OCI-M1 (cell line): ENCODE measurements around the gene ATP6V0A4.
"Not testable (repeated sequence)": the region's sequence is repeated elsewhere in the genome, so short reads cannot be mapped to it uniquely, and the experiment has no call there.

Source experiments
- DNase-seq: peaks from one replicate; lab custom pipeline; 2025; lab: John Stamatoyannopoulos, UW

Gene ATP6V0A4

GRCh38 chr7:138802706-138803105 is 4.7 kb upstream of the ATP6V0A4 start:
- DNase-seq: no peak

GRCh38 chr7:138801256-138801655 is 3.3 kb upstream of the ATP6V0A4 start:
- no peak for DNase-seq

GRCh38 chr7:138799336-138800000 is 1.5 kb upstream of the ATP6V0A4 start:
- no peak for DNase-seq

- no peak for DNase-seq
These were observed 840 bp upstream of the ATP6V0A4 start for GRCh38 chr7:138798836-138799235.

- DNase-seq: not testable (repeated sequence)
These were observed 950 bp downstream of the ATP6V0A4 start for GRCh38 chr7:138797046-138797445.

GRCh38 chr7:138796038-138796615 is 1.9 kb downstream of the ATP6V0A4 start:
- DNase-seq: no peak

GRCh38 chr7:138785587-138786437 is 12.2 kb downstream of the ATP6V0A4 start:
- no peak for DNase-seq

- DNase-seq: no peak
These were observed 13.3 kb downstream of the ATP6V0A4 start for GRCh38 chr7:138784692-138785091.

- DNase-seq: no peak
These were observed 17.0 kb downstream of the ATP6V0A4 start for GRCh38 chr7:138781004-138781403.

GRCh38 chr7:138776166-138776833 is 21.7 kb downstream of the ATP6V0A4 start:
- DNase-seq: no peak

- DNase-seq: no peak
These were observed 24.2 kb downstream of the ATP6V0A4 start for GRCh38 chr7:138773817-138774216.

GRCh38 chr7:138773176-138773575 is 24.8 kb downstream of the ATP6V0A4 start:
- DNase-seq: no peak

GRCh38 chr7:138770904-138771303 is 27.1 kb downstream of the ATP6V0A4 start:
- DNase-seq: no peak

- no peak for DNase-seq
These were observed 29.8 kb downstream of the ATP6V0A4 start for GRCh38 chr7:138768241-138768640.

- no peak for DNase-seq
These were observed 41.3 kb downstream of the ATP6V0A4 start for GRCh38 chr7:138756591-138757242.

- DNase-seq: no peak
These were observed 42.0 kb downstream of the ATP6V0A4 start for GRCh38 chr7:138755842-138756590.

GRCh38 chr7:138755331-138755747 is 42.7 kb downstream of the ATP6V0A4 start:
- DNase-seq: no peak

- DNase-seq: no peak
These were observed 44.4 kb downstream of the ATP6V0A4 start for GRCh38 chr7:138753610-138754009.

GRCh38 chr7:138753150-138753518 is 44.9 kb downstream of the ATP6V0A4 start:
- DNase-seq: no peak

- no peak for DNase-seq
These were observed 45.4 kb downstream of the ATP6V0A4 start for GRCh38 chr7:138752518-138753149.
